ENCODE results near the gene STK33.

GRCh38 chr11:8581300-8581699, 12.7 kb downstream of the STK33 start:
- TF ChIP-seq POLR2AphosphoS5 (IDR thresholded peaks at IDR 0.05; ENCODE audit: insufficient read depth in 1 of 2, low read depth in 1 of 2) (no peak), CTCF (IDR thresholded peaks at IDR 0.05) (no peak), POLR2A (IDR thresholded peaks at IDR 0.05) (no peak)

Measured in vagina (tissue), 2 donors.